Panc1 (cell line): ENCODE measurements around the gene POLR3A.

ENCODE experiments used
- CTCF ChIP-seq: fragments of 450-650 bp; IDR thresholded peaks from 2 replicates; pipeline ENCODE4 v1.5.1; 2017; ENCODE audit warnings: mild to moderate bottlenecking
- POLR2AphosphoS5 ChIP-seq: IDR thresholded peaks from 2 replicates; pipeline ENCODE4 v1.6.1; 2012; ENCODE audit warnings: mild to moderate bottlenecking, low read depth, low read length, moderate library complexity
- REST ChIP-seq, 2 experiments: IDR thresholded peaks; 2 replicates each; pipeline ENCODE4 v1.6.1; 2011 to 2012; ENCODE audit warnings: low read depth in 2 of 2, control low read depth in 1 of 2, low read length in 1 of 2, mild to moderate bottlenecking in 1 of 2, moderate library complexity in 1 of 2; ENCODE audit not compliant: insufficient read depth in 1 of 2
- SIN3A ChIP-seq: IDR thresholded peaks from 2 replicates; pipeline ENCODE4 v1.6.1; 2012; ENCODE audit warnings: low read depth, mild to moderate bottlenecking, low read length, moderate library complexity, borderline replicate concordance; ENCODE audit not compliant: insufficient read depth

- TF ChIP-seq CTCF = no peak
- no peak for TF ChIP-seq POLR2AphosphoS5
- TF ChIP-seq REST (IDR thresholded peaks at IDR 0.05; ENCODE audit: insufficient read depth in 1 of 2, low read depth in 2 of 2, low read length in 1 of 2) = no peak
- no peak for TF ChIP-seq SIN3A
Observed at GRCh38 chr10:78065611-78066010, 36.3 kb upstream of the POLR3A start.
